Amygdala (tissue), 56 donors: Measurements from ENCODE around the gene SLC5A10.

Experiments used
- DNase-seq, 56 donors: peaks; one replicate each; lab custom pipeline; 2025; lab: John Stamatoyannopoulos, UW

SLC5A10 gene

DNA sequence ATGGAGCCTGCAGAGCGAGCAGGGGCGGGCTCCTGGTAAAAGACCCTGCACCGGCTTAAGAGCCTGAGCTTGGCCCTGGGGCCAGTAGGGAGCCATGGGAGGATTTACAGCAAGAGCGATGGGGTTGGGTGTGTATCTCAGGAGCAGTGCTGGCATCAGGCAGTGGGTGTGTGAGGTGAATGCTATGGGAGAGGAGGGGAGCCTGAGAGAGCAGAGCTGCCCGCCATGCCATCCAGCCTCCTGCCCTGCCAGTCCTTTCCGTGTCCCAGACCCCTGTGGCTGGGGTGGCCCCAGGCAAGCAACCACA, 29.3 kb downstream of the SLC5A10 start:
- DNase-seq, result no peak

DNA sequence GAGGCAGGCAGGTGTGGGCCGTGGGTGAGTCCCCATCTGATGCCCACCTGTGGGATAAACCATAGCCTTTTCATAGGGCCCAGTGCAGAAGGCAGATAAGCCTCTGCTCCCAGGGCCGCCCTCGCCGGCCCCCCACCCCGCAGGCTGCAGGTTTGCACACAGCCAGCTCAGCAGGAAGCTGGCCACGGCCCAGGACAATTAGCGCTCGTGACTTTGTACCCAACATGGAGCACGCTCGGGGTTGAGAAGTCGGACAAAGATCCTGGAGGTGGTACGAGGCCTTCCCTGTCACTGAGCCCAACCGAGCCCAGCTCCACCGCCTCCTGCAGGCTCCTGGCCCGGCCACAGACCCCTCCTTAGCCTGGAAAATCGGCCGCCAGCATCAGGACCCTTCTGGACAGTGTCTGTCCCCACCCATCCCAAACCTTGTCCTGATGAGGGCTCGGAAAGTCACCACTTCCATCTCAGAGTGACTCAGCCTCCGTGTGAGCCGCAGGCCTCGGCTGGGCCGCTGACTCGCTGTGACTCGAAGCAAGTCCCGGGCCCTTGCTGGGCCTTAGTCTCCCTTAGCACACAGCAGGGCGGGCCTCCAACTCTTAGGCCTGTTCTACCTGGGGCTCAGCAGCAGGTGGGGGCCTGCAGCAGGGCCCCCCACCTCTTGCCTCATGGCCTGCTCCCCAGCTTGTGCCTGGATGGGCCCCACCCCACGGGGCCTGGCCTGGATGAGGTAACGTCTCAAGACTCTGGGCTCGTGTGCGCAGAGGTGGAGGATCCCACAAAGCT, 29.9 kb downstream of the SLC5A10 start:
- DNase-seq, result no peak

DNA sequence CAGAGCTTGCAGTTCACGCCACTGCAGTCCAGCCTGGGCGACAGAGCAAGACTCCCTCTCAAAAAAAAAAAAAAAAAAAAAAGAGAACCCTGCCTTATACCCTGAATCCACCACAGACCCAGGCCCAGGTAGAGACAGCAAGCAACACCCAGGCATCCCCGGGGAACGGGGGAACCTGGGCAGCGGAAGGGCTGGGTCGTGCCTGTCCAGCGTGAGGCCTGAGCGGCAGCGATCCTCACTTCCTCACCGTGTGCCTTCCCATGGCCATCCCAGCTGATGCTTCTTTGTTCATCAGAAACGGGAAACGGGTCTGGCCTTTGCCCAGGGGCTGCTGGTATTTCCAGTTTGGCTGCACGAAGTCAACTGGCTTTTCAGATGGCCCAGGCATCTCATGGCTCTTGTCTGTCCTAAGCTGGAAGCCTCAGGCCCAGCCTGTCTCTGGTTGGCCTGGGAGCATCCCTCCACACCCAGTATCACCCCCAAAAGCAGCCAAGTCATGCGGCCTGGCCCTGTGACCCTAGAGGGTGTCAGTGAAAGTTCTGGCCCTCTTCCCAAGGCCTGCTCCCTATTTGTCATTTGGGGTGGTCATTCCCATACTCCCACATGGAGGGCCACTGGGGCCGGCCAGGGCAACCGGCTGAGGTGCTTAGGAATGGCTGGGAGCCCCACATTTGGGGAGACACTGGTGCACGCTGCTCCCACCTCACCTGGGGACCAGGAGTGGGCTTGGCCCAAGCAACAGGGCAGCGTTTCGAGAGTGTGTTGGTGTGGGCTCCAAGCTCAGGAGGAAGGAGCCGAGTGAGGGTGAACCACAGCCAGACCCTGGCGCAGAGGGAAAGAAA, 32.5 kb downstream of the SLC5A10 start:
- no peak for DNase-seq

GRCh38 chr17:18985475-18985874, 33.5 kb downstream of the SLC5A10 start:
- DNase-seq, result no peak

DNA sequence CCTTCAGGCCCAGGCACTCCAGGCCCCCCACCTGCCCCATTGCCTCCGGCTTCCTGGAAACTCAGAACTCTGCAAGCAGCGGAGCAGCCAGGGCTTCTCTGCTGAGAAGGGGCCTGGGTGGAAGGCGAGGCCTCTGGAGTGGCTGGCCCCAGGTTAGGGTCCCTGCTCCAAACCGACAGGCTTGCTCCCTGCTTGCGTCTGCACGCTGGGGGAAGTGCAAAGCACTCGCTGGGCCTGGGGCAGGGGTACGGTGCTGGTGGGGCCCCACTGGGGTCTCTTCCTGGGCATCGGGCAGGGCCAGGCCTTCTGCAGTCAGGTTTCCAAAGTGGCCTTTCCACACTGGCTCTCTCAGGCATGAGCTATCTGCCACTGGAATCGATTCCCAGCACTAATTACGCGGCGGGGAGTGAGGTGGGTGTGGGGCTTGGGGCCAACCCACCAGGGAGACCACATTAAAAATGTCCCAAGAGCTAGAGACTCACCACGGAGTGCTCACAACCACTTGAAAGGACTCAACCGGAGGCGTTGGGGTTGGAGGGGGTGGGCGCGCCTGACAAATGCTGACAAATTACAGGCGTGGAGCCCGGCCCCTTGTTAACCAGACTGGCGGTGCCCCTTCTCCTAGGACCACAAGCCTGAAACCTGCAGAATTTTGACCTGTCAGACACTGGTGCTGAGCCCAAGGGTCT, 34.7 kb downstream of the SLC5A10 start:
- no peak for DNase-seq

GRCh38 chr17:18987230-18987610, 35.3 kb downstream of the SLC5A10 start:
- DNase-seq, result no peak

DNA sequence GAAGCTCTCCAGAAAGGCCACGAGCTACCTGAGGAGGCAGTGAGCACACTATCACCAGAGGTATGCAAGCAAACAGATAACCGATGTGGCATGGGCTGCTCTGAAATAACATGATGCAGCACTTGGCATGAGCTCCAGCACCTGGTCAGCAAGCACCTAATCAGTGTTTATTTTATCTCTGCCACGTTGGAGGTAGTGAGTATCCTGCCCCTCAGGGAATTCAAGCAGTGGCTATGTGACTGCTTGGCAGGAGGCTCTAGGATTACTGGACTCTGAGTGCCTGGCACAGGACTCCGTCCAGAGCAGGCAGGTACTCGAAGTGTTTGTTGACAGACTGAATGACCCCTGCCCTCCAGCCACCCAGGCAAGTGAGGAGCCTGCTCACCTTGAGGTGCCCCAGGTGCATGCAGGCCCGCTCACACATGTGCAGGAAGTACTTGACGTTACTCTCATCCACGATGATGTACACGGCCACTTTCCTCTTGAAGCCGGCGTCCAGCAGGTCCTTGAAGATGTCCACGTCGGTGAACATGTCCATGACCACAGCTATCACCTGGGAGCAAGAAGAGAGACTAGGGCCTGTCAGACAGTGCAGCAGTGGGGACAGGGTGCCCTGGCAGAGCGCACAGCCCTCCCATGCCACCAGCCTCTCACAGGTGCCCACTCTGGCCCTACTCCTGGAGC, 36.0 kb downstream of the SLC5A10 start:
- no peak for DNase-seq

- DNase-seq, result no peak
These were observed 36.7 kb downstream of the SLC5A10 start for GRCh38 chr17:18988546-18989173.

DNA sequence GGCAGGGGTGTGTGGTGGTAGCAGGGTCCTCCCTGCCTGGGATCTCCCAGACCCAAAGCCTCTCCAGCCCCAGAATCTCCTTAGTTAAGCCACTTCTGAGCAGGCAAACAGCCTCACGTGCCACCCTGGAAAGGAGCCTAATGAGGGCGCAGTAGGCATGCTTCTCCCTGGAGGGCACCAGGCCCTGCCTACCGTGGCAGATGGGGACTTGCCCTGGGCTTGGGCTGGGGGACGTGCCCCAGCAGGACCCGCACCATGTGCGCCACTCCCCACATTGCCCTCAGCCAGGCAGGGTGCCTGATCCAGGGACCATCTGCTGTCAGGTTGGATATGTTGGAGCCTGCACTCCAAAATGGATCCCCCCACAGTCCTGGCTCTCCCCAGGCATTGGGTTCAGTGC, 38.4 kb downstream of the SLC5A10 start:
- DNase-seq, result no peak

DNA sequence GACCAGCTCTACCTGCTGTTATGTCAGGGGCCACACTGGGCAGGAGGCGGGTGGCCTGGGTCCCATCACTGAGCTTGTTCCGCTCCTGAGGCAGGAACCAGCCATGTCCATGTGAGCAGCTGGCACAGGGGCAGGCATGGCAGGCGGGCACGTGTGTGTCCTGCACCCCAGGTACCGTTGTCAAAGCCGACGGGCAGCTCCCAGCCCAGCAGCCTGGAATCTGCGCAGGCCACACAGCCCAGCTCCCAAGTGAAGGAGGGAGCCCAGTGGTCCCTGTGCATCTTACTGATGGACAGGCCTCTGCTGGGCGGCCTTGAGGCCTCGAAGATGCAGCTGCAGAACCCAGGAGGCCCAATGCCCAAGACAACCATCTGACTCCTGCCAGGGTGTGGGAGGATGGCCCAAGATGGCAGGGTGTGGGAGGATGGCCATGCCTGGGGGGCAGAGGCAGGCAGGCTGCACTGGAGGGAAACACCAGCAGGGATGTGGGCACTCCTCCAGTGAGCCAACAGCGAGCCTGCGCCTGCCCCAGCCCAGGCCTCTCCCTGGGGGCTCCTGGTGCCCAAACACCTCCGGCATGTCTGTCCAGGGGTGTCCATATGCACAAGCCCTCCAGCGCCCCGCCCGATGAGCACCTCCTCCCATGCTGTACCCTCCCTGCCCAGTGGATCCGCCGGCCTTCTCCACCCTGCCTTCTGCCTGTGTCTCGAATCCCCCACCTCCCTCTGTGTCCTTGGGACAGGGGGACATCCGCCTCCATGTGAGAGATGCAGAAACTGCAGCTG, 39.8 kb downstream of the SLC5A10 start:
- no peak for DNase-seq

DNA sequence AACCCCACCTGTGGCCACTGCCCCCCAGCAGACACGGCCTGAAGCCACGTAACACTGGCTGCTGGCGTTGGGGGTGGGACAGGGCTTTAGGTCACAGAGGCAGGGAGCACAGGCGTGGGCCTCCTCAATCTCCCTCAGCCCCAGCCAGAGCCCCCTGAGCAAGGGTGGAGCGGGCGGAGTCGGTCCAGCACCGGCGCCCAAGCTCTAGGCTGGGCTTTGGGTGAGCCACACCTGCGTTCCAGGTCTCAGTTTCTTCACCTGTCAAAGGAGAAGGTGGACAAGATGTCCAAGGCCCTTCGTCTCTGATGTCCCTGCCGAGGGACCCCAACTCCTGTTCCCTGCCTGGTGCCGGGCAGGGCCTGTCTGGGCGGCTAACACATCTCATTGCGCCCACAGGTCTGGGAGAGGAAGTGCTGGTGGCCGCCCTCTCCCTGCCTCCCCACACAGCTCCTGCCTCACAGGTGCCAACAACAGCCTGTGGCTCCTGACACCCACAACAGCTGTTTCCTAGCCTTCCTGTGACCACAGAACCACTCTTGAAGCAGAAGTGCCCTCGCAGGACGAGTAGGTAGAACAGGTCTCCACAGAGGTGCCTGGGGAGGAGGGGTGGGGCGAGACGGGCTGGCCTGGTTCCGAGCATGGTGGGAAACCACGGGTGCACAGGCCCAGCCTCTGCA, 40.6 kb downstream of the SLC5A10 start:
- DNase-seq, result no peak

DNA sequence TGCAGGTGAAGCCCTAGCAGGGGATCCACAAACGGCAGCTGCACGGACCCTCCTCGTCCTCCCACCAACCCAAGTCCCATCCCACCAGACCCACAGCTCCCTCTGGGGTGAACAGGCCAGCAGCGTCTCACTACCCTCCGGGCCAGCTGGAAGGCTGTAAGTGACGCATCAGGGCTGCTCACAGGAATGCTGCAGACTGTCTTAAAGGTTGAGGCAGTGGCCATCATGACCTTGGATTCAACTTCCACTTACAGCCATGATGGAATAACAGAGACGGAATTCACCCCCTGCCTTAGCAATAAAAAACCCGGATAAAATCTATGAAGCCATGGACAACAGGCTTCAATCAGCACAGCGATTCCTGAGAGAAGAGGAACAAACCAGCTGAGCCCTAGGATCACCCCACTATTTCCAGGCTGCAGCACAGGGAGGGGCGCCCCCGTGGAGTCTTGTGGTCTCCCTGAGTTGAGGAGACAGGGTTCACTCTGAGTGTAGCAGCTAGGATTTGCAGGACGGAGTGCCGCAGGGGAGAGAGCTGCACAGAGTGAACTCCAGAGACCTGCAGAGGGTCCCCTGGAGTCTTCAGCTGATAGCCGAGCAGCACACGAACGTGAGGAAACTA, 42.1 kb downstream of the SLC5A10 start:
- DNase-seq, result no peak

GRCh38 chr17:18994631-18995030, 42.7 kb downstream of the SLC5A10 start:
- DNase-seq, result no peak

DNA sequence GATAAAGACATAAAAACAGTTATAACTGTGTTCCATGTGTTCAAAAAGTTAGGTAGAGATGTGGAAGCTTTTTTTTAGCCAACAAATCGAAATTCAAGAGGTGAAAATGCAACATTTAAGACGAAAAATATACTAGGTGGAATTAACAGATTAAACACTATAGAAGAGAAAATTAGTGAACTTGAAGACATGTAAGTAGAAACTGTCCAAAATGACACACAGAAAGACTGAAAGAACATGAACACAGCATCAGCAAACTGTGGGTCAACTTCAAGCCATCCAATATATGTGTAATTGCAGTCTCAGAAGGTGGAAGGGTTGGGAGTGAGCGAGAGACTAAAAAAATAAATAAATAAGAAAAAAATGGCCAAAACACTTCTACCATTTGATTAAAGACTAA, 43.3 kb downstream of the SLC5A10 start:
- no peak for DNase-seq

DNA sequence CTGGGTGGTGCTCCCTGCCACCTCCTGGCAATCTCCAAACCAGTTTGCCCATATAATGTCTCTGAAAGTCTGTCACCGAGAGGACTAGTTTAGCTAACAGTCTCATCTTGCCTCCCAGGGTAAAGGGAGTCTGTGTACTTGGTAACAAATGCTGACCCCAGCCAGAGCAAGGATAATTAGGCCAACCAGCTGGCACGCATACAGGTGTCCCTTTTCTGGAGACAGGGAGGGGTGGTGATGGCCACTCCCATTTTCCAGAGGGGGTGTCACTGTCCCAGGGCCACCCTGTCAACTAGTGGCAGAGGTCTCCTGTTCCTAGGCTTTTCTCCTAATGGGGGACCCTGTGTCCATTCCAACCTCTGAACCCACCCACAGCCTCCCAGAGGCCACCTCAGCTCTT, 44.5 kb downstream of the SLC5A10 start:
- DNase-seq, result no peak

- DNase-seq, result no peak
These were observed 45.8 kb downstream of the SLC5A10 start for GRCh38 chr17:18997650-18998196.

DNA sequence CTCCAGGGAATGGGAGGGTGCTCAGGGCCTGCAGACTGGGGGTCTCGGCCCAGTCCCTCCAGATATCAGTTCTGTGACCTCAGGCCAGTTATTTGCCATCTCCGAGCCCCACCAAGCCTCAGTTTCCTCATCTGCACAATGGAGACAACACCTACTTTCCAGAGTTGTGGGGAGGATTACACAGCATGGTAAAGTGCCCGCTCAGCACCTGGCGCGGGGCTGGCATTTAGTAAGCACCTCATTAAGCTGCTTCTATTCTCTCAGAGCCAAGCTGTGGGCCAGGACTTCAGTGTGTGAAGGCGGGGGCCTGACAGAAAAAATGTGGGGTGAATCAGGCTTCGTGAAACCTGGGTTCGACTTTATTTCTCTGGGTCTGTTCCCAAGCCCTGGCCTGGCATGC, 47.4 kb downstream of the SLC5A10 start:
- DNase-seq, result no peak

DNA sequence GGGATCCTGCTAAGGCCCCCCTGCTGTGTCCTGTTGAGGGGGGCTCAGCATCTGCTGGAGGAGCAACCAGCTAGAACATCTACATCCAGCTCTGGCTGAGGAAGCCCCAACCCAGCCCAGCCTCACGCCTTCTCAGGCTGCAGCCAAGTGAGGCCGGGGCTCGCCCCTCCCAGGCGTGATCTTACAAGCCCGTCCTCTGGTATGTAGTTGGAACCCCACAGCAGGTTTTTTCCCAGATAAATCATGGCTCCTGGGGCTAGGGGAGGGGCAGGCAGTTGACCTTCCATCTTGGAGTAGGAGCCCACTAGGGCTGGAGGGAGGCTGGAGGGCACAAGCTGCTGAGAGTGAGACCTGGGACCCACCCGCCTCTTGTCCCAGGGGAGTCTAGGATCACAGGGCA, 47.9 kb downstream of the SLC5A10 start:
- DNase-seq, result no peak
